Hepatocyte (in vitro differentiated cells): ENCODE data around the gene RAB4A.

Experiments used
- CTCF ChIP-seq: fragments of 200-600 bp; sonication (generic); IDR thresholded peaks from 2 replicates; pipeline ENCODE4 v1.5.1; 2016; ENCODE audit warnings: antibody characterized with exemption, mild to moderate bottlenecking; ENCODE audit not compliant: poor library complexity
- EZH2 ChIP-seq: fragments of 200-600 bp; sonication (generic); IDR thresholded peaks from 2 replicates; pipeline ENCODE4 v1.6.1; 2016; ENCODE audit warnings: antibody characterized with exemption, mild to moderate bottlenecking, borderline replicate concordance
- EZH2phosphoT487 ChIP-seq: fragments of 200-600 bp; sonication (generic); IDR thresholded peaks from one replicate; pipeline ENCODE4 v1.6.1; 2018; ENCODE audit warnings: antibody characterized with exemption, mild to moderate bottlenecking, low read depth, moderate library complexity; ENCODE audit not compliant: unreplicated experiment, severe bottlenecking

DNA sequence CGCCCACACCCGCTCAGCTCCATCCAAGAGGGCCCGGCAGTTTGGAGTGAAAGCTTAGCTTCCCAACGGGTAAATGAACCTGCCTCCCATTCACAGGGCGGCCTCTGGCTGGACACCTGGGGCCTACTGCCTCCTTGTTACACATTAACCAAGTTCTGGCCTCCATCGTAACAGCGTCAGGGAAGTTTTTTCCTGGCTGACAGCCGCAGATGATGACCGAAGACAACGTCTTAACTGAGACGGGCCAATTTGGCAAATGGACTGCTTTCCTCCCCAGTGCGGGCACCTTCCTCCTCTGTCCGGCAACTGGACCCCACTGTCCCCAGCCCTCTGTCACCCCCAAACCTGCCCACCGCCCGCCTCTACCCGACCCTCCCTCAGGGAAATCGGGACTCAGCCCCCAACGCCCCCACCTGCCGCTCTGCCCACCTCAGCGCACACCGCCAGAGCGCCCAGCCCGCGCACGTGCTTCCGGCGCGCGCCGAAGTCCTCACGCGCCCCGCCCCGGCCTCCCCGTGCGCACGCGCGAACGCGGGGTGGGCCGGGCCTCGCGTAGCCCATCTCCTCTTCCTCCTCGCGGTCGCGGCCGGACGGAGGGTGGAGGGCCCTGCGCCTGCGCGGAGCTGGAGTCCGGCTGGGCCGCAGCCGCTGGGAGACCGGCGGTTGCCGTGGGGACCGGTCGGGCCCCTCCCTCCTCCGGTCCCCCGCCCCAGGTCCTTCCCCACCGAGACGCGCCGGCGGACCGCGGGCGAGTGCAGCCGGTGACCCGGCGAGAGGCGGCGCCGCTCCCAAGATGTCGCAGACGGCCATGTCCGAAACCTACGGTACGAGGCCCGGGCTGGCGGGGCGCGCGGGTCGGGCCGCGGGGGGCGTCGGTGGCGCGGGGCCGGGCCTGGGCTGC is at the start of gene RAB4A:
- TF ChIP-seq CTCF: no peak
- no peak for TF ChIP-seq EZH2
- TF ChIP-seq EZH2phosphoT487: no peak
